OCI-M1 (cell line): ENCODE measurements around the gene PEAK3.
A peak's percentile ranks its signal among the peaks of the same experiment; 100 is the strongest.

Experiments
- DNase-seq: peaks from one replicate; lab custom pipeline; 2025; lab: John Stamatoyannopoulos, UW

The PEAK3 gene

DNA sequence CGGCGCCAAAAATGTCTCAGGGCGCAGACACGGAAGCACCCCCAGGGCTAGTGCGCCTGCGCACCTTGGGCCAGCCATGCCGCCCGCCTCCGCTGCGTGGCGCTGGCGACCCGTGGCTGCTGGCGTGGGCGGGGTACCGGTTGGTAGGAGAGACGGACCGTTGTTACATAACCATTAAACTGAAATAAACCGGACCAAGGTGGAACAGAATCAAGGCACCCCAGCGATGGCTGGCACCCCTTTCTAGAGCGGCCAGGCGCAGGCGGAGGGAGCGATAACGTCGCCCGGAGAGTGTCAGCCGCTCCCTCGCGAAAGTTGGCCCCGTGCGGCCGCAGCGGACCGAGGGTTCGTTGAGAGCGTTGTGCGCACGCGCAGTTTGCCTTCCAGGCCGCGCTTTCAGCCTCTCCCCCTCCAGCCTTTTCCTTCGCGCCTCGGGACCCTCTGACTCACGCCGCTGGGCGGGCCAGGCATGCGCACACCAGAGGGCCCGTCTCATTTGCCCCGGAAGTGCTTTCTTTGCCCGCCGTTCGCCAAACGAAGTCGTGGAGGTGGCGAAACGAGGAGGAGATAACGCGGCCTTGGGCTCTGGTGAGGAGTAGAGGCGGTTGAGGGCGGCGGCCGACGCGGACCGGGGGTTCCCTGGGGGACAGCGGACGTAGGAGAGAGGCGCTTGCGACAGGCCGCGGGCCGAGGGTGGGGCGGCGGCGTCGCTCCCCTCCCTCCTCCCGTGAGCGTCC, 45.5 kb downstream of the PEAK3 start, which contains the start of the genes PLEKHJ1 and SF3A2:
TSS of gene PLEKHJ1 (minus strand) at position 16 of the 737 bp plus-strand sequence. CDS start 81 bp downstream, outside the sequence.
TSS of gene SF3A2 (plus strand) at position 511 of the 737 bp plus-strand sequence. CDS start 6,595 bp downstream, outside the sequence.
- DNase-seq, result peak; percentile 96

- no peak for DNase-seq
Measured at GRCh38 chr19:2236064-2236313, 46.0 kb downstream of the PEAK3 start.

DNA sequence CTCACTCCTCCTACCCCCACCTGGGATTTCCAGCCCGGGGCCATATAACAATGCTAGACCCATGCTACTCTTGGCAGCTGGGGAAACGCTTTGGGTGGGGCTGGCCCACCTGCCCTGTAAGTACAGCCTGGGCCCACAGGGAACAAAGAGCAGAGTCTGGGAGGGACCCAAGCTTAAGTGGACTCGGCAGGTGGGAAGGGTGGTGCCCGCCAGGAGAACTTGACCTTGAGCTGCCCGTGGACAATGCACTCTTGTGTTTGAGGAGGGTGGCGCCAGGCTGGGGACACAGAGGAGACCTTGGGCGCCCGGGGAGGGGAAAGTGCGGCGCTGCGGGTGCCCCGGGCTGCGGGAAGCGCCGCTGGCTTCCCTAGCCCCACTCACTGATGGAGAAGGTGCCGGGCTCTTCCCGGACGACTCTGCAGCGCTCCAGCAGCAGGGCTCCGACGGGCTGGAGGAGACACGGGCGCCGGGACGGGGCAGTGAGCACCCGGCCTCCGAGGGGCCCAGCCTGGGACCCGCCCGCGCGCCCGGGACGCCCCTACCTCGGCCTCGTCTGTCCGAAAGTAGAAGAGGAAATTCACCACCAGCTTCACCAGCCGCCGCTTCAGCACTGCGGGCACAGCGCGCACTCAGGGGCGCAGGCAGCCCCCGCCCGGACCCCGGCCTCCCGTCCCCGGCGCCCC, 46.5 kb downstream of the PEAK3 start:
- DNase-seq, result peak; percentile 9

- DNase-seq, result no peak
Measured at GRCh38 chr19:2234996-2235380, 47.0 kb downstream of the PEAK3 start.

DNA sequence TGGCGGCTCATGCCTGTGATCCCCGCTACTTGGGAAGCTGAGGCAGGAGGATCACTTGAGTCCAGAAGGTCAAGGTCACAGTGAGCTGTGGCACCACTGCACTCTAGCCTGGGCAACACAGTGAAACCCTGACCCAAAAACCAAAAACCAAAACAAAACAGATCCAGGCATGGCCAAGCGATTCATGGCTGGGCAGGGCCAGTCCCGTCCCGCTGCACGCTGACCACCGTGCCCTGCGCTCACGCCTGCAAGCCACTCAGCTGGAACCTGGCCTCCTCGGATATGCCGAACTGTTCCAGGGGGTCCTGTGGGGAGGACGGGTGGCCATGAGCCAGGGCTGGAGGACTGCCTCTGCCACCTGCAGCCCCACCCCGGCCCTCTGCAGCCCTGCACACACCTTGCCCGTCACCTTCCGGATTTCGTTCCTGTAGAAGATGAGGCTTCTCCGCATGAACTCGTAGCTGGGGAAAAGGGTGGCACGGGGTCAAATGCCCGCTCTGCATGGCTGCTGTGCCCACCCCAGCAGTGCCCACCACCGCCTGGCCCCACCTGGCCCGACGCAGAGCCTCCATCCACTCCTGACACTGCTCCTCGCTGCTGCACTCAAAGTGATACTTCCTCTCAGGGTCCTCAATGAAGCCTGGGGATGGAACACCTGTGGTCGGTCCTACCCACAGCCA, 48.2 kb downstream of the PEAK3 start:
- no peak for DNase-seq

DNA sequence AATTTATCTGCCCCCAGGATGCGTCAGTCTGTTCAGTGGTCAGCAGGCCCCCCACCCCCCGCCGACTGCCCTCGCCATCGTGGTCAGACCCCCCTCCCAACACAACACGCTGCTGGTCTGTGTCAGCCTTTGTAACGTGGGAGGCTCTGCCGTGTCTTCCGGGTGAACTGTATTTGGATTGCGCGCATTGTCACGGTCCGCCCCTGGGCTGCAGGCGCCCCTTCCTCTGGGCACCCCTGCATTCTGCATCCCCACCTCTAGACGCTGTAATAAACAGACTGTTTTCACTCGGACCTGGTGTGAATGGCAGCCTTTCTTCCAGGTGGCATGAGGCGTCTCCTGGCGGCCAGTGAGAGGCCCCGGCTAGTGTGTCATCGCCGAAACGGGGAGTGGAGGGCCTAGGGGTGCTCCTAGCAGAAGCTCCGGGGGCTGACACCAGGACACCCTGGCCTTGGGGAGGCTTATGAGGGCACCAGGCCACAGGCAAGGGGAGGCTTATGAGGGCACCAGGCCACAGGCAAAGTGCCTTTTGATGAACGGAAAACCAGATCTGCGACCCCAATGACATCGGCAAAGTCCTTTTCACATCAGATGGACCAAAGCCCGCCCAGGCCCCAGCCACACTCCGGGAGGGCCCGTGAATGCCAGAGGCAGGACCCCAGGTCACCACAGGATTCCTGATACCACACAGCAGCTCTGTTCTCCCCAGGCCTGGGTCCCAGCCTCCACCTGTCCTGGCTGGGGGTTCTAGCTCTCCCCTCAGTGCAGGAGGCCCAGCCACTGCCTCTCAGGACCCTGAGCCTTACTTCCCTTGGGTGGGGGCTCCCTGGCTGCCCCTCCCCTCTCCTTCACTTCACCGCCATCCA, 49.5 kb downstream of the PEAK3 start:
- no peak for DNase-seq

DNA sequence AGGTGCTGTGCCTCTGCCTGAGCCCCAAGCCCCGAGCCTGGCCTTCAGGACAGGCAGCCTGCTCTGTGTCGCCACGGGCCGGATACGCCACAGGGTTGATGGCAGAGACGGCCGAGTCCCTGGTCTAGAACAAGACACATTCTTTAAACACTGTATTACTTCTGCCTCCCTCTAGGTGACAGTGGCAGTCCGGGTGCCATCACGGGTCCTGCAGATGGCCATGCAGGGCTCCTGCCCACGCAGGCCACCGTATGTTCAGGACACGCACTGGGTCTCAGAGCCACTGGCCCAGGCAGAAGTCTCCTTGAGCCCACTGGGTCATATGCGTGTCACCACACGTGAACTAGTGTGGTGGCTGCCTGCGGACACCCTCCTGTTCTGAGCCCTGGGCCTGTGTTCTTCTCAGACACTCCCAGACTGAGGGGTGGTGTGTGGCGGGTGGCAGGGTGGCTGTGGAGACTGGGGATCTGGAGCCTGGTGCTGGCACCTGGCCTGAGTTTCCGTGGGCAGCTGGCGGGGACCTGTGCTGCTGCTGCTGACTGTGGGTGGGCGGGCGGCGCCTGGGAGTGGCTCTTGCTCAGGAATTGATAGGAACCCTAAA, 50.3 kb downstream of the PEAK3 start:
- DNase-seq, result no peak

DNA sequence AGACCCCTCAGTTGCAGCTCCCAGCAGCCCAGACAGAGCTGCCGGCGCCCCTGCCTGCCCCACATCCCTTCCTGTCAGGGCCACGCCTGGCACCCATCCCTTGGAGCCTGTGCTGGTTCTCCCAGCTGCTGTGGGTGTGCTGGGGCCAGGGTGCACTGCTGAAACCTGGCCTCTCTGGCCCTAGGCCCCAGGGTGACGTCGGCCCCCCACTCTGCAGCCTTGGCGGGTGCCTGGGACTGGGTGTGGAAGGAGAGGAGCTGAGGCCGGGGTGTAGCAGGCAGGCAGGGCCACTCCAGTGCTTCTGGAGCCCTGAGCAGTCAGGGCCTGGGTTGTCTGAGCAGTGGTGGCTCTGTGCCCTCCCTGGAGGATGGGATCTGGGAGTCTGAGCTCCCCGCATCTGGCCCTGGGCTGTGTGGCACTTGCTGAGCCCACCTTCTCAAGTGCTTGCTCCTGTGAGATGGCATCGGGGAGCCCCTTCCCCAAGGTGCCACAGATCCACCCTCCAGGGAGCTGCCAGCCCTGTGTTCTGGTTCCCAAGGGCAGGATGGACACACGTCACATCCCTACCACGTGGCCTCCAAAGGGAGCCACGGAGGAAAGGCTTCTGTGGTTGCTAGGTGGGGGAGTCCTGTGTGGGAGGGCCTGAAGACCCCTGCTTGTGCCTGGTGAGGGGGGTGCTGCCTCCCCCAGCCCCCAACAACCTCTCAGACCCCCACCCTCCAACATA, 51.0 kb downstream of the PEAK3 start:
- DNase-seq, result peak; percentile 0

GRCh38 chr19:2230033-2230531, 51.9 kb downstream of the PEAK3 start:
- no peak for DNase-seq

DNA sequence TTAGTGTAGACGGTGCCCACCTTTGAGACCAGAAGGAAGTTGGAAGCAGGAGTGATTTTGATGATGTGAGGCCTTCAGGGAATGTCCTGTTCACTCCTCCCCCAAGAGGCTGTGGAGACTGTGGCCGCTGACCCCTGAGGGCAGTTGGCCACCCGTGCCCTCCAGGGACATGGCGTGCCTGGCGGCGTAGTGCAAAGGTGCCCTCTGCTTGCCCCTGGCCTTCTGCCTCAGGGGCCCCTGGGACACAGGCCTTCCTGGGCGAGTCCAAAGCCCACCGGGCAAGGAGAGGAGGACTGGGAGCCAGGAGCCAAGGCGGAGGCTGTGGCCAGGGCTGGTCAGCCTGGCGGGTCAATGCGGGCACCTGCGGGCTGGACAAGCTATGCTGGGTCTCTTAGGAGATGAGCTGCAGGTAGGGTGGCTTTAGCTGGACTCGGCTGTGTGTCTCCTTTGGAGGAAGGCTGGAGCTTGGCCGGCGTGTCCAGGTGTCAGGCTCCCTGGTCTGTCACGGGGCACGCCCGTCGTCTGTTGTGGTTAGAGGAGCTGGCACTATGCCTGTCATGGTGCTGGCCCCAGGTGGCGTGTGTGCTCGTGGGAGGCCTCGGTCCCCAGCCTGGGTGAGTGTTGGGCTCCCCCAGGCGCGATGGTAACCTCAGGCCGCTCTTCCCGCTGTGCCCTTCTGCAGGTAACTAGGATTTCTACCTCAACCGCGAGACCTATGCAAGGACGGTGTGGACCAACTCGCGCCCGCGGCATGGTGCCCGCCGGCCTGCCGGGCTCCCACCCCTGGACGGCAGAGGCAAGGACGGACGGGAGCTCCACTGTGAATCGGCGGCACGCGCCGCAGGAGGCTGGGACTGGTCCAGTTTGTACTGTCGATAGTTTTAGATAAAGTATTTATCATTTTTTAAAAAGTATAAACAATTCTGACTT, 52.6 kb downstream of the PEAK3 start:
- no peak for DNase-seq

DNA sequence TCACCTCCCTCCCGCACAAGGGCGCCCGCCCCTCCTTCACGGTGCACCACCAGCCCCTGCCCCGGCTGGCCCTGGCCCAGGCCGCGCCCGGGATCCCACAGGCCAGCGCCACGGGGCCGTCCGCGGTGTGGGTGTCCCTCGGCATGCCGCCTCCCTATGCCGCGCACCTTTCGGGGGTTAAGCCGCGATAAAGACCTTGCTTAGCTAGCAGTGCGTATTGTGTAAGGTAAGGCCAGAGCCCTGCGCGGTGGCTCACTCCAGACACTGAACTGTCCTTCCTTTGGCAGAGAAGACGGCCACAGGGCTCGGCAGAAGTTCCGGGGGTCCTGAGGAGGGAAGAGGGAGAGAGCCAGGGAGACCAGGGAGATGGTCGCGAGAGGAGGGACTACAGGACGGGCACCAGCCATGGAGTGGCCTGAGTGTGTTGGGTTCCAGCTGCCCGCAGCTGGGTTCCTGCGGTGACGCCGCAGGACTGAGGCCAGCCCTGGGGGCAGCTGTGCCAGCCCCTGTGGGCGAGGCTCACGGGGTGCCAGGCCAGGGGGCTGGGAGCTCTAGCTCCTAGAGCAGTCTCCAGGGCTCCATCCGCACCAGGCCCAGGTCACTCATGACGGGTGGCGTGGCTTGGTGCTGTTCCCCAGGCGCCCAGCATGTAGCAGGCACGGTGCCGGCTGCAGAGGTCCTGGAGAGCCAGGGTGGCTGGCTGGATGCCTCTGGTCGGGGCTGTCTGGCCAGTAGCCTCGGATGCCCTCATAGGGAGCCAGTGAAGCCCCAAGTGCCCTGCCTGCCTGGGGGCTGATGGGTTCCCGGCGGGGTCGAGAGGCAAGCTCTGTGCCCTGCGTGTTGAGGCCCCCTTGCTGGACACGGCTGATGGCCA, 53.6 kb downstream of the PEAK3 start:
- no peak for DNase-seq

GRCh38 chr19:2227415-2228156, 54.4 kb downstream of the PEAK3 start:
- no peak for DNase-seq

- DNase-seq, result no peak
Measured at GRCh38 chr19:2226840-2227360, 55.1 kb downstream of the PEAK3 start.

DNA sequence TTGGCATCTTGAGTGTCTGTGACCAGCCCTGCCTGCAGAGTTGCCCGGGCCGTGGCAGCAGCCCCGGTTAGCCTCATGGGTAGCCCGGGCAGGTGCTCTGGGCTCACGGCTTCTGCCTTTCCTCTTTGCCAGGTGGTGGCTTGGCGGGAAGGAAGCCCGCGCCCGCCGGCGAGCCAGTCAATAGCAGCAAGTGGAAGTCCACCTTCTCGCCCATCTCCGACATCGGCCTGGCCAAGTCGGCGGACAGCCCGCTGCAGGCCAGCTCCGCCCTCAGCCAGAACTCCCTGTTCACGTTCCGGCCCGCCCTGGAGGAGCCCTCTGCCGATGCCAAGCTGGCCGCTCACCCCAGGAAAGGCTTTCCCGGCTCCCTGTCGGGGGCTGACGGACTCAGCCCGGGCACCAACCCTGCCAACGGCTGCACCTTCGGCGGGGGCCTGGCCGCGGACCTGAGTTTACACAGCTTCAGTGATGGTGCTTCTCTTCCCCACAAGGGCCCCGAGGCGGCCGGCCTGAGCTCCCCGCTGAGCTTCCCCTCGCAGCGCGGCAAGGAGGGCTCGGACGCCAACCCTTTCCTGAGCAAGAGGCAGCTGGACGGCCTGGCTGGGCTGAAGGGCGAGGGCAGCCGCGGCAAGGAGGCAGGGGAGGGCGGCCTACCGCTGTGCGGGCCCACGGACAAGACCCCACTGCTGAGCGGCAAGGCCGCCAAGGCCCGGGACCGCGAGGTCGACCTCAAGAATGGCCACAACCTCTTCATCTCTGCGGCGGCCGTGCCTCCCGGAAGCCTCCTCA, 55.7 kb downstream of the PEAK3 start:
- no peak for DNase-seq

DNA sequence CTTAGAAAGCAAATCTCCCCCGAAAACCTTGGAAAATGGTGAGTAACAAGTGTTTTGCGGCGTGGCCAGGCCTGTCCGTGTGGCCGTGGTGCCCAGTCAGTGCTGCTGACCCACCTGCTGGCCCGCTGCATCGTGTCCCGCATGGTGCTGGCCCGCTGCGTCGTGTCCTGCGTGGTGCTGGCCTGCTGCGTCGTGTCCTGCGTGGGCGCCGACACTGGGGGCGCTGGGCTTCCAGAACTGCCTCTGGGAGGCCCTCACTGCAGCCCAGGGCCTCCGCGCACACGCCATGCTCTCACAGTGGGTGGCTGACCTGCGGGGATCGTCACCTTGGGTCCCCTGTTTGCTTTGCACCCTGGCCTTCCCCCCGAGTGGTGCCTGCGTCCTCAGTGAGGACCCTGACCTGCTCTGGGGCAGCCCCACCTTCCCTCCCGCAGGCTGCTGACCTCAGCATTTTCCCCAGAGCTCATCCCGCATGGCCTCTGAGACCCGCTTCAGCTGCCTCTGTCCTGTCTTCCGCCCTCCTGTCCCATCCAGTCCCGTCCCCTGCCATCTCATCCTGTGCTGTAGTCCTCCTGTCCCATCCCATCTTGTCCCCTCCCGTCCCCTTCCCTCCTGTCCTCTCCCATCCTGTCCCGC, 56.4 kb downstream of the PEAK3 start:
- no peak for DNase-seq

DNA sequence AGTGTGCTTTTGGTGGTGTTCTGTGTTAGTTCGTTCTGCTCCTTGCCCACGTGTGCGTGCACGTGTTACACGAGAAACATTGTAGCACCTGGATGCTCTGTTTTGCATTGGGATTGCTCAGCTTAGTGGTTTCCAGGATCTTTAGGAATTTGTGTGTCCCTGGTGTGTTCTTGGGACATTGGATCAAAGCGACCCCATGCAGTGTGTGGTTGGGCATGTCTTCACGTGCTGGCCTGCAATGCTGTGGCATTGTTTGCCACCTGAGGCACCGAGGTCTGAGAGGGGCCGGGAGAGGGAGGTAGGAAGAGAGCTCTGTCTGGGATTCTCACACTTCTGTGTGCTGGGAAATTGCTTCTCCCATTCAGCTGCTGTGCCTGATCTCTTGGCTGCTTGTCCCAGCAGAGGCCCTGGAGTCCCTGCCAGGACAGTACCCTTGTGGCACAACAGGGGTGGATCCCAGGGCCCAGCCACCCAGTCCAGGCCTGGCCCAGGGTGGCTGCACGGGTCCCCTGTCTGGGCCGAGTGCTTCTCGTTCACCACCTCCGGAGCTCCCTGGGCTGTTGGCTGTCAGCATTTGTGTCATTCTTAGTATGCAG, 57.1 kb downstream of the PEAK3 start:
- no peak for DNase-seq
